ENCODE measurements around the gene RRBP1. TPM values are rescaled to one million over a fixed set of nuclear protein-coding genes. Genes with fewer than 3 reads are reported as not detected.
A peak's percentile ranks its signal among the peaks of the same experiment; 100 is the strongest.

The RRBP1 gene
- total and polyA plus RNA-seq, 3 donors from 2014 or later = 93.8 to 146 (median 144) TPM

- Histone ChIP-seq H3K27ac (peak within 1 kb of the TSS; percentile 100), H3K9me3 (no peaks in the 10 kb centered on the region), H3K27me3 (no peaks in the 10 kb centered on the region), H3K4me3 (peak within 1 kb of the TSS; percentile 100), H3K4me1 (peaks cover 16% of the 10 kb centered on the region), H3K36me3 (ENCODE audit: low read depth, missing control alignments) (no peaks in the 10 kb centered on the region)
- peak; percentile 94 for DNase-seq
- 1% methylated on average over 42 of the region's 70 CpGs; no CpG with 5 or more reads in 1 of the 2 donors for WGBS, 2 donors
- TF ChIP-seq POLR2A (IDR thresholded peaks at IDR 0.05) = peak; percentile 88
- TF ChIP-seq, protein P1, sequence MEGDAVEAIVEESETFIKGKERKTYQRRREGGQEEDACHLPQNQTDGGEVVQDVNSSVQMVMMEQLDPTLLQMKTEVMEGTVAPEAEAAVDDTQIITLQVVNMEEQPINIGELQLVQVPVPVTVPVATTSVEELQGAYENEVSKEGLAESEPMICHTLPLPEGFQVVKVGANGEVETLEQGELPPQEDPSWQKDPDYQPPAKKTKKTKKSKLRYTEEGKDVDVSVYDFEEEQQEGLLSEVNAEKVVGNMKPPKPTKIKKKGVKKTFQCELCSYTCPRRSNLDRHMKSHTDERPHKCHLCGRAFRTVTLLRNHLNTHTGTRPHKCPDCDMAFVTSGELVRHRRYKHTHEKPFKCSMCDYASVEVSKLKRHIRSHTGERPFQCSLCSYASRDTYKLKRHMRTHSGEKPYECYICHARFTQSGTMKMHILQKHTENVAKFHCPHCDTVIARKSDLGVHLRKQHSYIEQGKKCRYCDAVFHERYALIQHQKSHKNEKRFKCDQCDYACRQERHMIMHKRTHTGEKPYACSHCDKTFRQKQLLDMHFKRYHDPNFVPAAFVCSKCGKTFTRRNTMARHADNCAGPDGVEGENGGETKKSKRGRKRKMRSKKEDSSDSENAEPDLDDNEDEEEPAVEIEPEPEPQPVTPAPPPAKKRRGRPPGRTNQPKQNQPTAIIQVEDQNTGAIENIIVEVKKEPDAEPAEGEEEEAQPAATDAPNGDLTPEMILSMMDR (IDR thresholded peaks at IDR 0.05) = no peak
- intact Hi-C loops (cut with DNase I; ENCODE audit: low total_unique reads) = no loop called here
These were observed 112.3 kb downstream of the RRBP1 start, which contains the start of gene DSTN for GRCh38 chr20:17569616-17570346. Gene DSTN (plus strand): TSS chr20:17570075. CDS start chr20:17570209, 134 bp downstream.

GRCh38 chr20:17568972-17569521 lies 113.0 kb downstream of the RRBP1 start:
- H3K4me1 ChIP-seq = peaks cover 14% of the 10 kb centered on the region
- TF ChIP-seq, protein P1 (IDR thresholded peaks at IDR 0.05) = no peak
- no peak for TF ChIP-seq POLR2A (IDR thresholded peaks at IDR 0.05)
- no peaks in the 10 kb centered on the region for H3K9me3 ChIP-seq
- intact Hi-C loops (cut with DNase I; ENCODE audit: low total_unique reads) = no loop called here
- peak; percentile 80 for DNase-seq
- WGBS, 2 donors = 0 to 1% methylated on average over 33 to 37 of the region's 38 CpGs
- H3K4me3 ChIP-seq = peak overlapping the region; percentile 100
- H3K27ac ChIP-seq = peak overlapping the region; percentile 100
- H3K27me3 ChIP-seq = no peaks in the 10 kb centered on the region
- H3K36me3 ChIP-seq (ENCODE audit: low read depth, missing control alignments) = no peaks in the 10 kb centered on the region

DNA sequence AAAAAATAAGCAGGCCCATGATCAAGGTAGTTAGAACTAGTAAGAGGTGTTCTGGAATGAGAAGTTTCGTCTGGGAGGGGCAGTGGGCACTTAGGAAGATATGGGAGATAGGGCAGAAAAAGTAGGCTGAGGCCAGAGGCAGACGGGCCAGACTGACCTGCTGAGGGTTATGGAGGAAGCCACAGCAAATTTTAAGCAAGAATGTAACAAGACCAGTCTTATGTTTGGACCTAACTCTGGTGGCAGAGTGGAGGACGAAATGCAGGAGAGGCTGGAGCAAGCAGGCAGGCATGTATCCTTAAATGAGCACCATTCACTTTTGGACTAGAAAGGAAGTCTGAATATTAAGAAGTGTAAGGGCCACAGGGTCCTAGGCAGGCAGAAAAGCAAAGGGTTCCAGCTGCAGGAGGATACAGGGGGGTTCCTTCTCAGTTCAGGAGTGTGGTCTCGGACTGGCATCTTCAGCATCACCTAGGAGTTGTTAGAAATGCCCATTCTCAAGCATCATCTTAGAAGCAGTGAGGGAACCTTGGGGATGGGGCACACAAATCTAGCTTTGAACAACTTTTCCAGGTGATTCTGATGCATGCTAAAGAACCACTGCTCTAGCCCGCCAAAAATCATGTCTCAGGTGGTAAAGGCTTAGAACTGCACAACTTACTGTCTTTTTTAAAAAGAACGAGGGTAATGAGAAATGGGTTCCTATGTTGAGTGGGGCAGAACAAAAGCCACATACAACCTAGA lies 113.8 kb downstream of the RRBP1 start:
- no peak for DNase-seq
- Histone ChIP-seq H3K27me3 (no peaks in the 10 kb centered on the region), H3K4me1 (peaks cover 12% of the 10 kb centered on the region), H3K9me3 (no peaks in the 10 kb centered on the region), H3K36me3 (ENCODE audit: low read depth, missing control alignments) (no peaks in the 10 kb centered on the region), H3K27ac (peak overlapping the region; percentile 100), H3K4me3 (peak overlapping the region; percentile 100)
- intact Hi-C loops (cut with DNase I; ENCODE audit: low total_unique reads) = no loop called here
- TF ChIP-seq, protein P1 (IDR thresholded peaks at IDR 0.05) = no peak
- TF ChIP-seq POLR2A (IDR thresholded peaks at IDR 0.05) = no peak
- WGBS, 2 donors = 41 to 49% methylated on average over 6 of the region's 6 CpGs

DNA sequence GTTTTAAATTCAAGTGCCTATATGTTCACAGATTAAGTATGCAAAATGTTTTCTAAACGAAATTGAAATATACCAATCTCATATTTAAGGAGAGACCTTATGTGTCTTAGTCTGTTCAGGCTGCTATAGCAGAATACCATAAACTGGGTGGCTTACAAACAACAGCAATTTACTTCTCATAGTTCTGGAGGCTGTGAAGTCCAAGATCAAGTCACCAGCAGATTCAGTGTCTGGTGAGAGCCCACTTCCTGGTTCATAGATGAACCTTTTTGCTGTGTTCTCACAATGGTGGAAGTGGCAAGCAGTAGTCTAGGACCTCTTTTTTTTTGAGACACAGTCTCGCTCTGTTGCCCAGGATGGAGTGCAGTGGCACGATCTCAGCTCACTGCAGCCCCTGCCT lies 115.7 kb downstream of the RRBP1 start:
- Histone ChIP-seq H3K27ac (no peak overlapping the region), H3K36me3 (ENCODE audit: low read depth, missing control alignments) (no peaks in the 10 kb centered on the region), H3K4me3 (no peak overlapping the region), H3K4me1 (no peaks in the 10 kb centered on the region), H3K27me3 (no peaks in the 10 kb centered on the region), H3K9me3 (no peaks in the 10 kb centered on the region)
- DNase-seq = no peak
- WGBS, 2 donors = 92 to 95% methylated on average over 3 of the region's 3 CpGs
- intact Hi-C loops (cut with DNase I; ENCODE audit: low total_unique reads) = no loop called here
- TF ChIP-seq, protein P1 (IDR thresholded peaks at IDR 0.05) = no peak
- no peak for TF ChIP-seq POLR2A (IDR thresholded peaks at IDR 0.05)
